ENCODE measurements around the gene SDR42E1. TPM values are rescaled to one million over a fixed set of nuclear protein-coding genes. Genes with fewer than 3 reads are reported as not detected.

Gene SDR42E1, protein sequence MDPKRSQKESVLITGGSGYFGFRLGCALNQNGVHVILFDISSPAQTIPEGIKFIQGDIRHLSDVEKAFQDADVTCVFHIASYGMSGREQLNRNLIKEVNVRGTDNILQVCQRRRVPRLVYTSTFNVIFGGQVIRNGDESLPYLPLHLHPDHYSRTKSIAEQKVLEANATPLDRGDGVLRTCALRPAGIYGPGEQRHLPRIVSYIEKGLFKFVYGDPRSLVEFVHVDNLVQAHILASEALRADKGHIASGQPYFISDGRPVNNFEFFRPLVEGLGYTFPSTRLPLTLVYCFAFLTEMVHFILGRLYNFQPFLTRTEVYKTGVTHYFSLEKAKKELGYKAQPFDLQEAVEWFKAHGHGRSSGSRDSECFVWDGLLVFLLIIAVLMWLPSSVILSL
- polyA plus RNA-seq (2011; rRNA removed) (0.99 and 1.4 TPM in 2 replicates), polyA minus RNA-seq (2011; rRNA and poly(A)+ RNA removed) (0.87 and 1.0 TPM in 2 replicates)

DNA sequence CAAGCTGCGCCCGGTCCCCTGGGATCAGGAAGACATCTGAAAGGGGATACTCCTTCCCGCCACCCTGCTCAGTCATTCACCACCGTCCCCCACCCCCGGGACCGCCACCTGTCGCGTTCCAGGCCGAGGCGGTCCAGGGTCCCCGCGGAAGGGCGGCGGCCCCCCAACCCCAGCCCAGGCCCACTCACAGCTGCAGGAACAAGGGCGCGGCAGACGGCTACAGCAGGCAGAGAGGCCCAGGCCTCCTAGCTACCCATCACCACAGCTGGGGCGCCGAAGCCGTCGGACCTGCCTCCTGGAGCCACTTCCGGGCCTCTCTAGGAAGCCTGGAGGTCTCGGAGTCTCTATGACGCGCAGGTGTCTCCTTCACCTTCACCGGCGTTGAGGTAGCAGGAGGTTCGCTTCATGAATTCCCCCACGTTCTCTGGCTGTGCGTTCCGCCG, at the start of gene SDR42E1:
Gene SDR42E1 (minus strand): TSS at position 272 of the 443 bp plus-strand sequence. CDS start 10,612 bp downstream, outside the sequence.
- no peak for DNase-seq (ENCODE audit: low read depth, low spot score)
- CTCF ChIA-PET = no interaction called here
- Histone ChIP-seq H3K27ac (ENCODE audit: low read depth, low read length) (no peak within 1 kb of the TSS), H3K27me3 (ENCODE audit: control insufficient read depth, insufficient read depth, low read length) (peaks cover 4% of the 10 kb centered on the region), H3K4me3 (ENCODE audit: low read depth, low read length) (peak within 1 kb of the TSS; percentile 36), H3K9me3 (ENCODE audit: control insufficient read depth, insufficient read depth, low read length) (peaks cover 13% of the 10 kb centered on the region)
- POLR2A ChIA-PET = no interaction called here
- TF ChIP-seq, protein P1, sequence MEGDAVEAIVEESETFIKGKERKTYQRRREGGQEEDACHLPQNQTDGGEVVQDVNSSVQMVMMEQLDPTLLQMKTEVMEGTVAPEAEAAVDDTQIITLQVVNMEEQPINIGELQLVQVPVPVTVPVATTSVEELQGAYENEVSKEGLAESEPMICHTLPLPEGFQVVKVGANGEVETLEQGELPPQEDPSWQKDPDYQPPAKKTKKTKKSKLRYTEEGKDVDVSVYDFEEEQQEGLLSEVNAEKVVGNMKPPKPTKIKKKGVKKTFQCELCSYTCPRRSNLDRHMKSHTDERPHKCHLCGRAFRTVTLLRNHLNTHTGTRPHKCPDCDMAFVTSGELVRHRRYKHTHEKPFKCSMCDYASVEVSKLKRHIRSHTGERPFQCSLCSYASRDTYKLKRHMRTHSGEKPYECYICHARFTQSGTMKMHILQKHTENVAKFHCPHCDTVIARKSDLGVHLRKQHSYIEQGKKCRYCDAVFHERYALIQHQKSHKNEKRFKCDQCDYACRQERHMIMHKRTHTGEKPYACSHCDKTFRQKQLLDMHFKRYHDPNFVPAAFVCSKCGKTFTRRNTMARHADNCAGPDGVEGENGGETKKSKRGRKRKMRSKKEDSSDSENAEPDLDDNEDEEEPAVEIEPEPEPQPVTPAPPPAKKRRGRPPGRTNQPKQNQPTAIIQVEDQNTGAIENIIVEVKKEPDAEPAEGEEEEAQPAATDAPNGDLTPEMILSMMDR (IDR thresholded peaks at IDR 0.05; ENCODE audit: low read depth, low read length) = no peak

DNA sequence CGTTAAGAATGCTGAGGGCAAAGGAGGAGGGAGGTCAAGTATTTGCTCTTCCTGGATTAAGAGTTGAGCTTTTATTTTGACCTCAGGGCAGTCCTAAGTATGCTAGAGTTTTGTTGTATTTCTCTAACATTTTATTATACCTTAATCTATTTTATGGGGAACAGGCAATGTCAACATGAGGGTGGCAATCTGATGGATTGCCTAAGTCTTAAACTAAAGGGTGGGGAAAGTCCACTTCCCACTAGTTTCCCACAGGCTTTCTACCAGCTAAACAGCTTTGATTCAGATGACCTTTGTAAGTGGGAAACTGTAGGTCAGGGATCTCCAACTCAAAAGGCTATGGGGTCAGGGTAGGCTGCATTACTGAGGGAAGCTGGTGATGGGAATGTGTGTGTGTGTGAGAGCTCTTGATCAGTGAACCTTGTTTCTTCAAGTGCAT, 48.7 kb upstream of the SDR42E1 start:
- no peak overlapping the region for H3K27ac ChIP-seq (ENCODE audit: low read depth, low read length)
- ChIA-PET POLR2A (no interaction called here), CTCF (interaction anchor here (1.0 kb wide), 1 partner anchor 13 kb away, joined by 4 read pairs; no protein-coding TSS in a partner anchor)
- DNase-seq (ENCODE audit: low read depth, low spot score) = no peak
- no peaks in the 10 kb centered on the region for H3K9me3 ChIP-seq (ENCODE audit: control insufficient read depth, insufficient read depth, low read length)
- TF ChIP-seq, protein P1 (IDR thresholded peaks at IDR 0.05; ENCODE audit: low read depth, low read length) = no peak
- H3K27me3 ChIP-seq (ENCODE audit: control insufficient read depth, insufficient read depth, low read length) = no peaks in the 10 kb centered on the region
- no peak overlapping the region for H3K4me3 ChIP-seq (ENCODE audit: low read depth, low read length)

DNA sequence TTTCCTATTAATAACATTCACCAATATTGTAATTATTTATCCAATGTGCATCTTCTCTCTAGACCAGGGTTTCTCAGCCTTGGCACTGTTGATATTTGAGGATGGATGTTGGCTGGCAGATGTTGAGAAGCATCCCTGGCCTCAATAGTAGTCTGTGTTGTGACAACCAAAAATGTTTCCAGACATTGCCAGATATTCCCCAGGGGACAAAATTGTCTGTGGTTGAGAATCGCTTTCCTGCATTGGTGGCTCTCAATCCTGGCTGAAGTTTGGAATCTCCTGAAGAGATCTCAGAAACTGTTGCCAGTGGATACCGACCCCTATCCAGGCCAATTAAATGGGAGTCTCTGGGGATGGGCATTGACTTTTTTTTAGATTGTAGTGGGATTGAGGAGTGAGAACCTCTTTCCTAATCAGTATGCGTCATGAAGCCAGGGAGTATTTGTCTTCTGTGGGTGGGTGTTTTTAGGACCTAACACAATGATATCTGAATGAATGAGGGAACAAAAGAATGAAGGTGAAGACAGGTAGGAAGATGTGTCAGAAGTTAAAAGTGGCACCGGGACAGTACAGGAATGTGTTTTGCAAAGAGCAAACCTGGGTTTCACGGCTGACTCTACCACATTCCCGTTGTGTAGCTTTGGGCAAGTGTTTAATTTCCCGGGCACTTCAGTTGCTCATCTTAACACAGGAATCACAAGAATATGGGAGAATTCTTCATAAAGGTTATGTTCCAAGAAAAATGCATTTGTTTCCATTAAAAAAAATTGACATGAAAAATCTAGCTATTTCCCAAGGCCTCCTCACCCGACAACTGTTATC, 48.1 kb upstream of the SDR42E1 start:
- POLR2A ChIA-PET = no interaction called here
- CTCF ChIA-PET = no interaction called here

DNA sequence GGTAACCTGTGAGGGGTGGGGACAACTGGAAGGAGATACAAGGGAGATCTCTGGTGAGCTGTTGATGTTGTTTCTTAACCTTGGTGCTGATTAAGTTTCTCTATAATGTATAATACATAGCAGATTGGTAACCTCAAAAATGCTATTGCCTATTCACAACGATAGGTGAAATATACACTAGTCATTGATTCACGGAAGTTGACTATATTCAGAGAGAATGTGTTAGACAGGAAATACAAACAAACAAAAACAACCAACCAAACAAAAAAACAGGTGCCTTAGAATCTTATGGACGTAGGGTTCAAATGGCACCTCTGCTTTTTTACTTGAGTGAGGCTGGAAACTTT, 45.3 kb upstream of the SDR42E1 start:
- POLR2A ChIA-PET = no interaction called here
- DNase-seq (ENCODE audit: low read depth, low spot score) = no peak
- peaks cover 6% of the 10 kb centered on the region for H3K27me3 ChIP-seq (ENCODE audit: control insufficient read depth, insufficient read depth, low read length)
- no peaks in the 10 kb centered on the region for H3K9me3 ChIP-seq (ENCODE audit: control insufficient read depth, insufficient read depth, low read length)
- CTCF ChIA-PET = interaction anchor here (1.0 kb wide), 1 partner anchor 207 kb away, joined by 3 read pairs; no protein-coding TSS in a partner anchor
- H3K27ac ChIP-seq (ENCODE audit: low read depth, low read length) = no peak overlapping the region
- TF ChIP-seq, protein P1 (IDR thresholded peaks at IDR 0.05; ENCODE audit: low read depth, low read length) = no peak
- H3K4me3 ChIP-seq (ENCODE audit: low read depth, low read length) = no peak overlapping the region

More for the DNA sequence above, 48.1 kb upstream of the SDR42E1 start:
- Histone ChIP-seq H3K27me3 (ENCODE audit: control insufficient read depth, insufficient read depth, low read length) (peaks cover 2% of the 10 kb centered on the region), H3K27ac (ENCODE audit: low read depth, low read length) (no peak overlapping the region), H3K4me3 (ENCODE audit: low read depth, low read length) (no peak overlapping the region), H3K9me3 (ENCODE audit: control insufficient read depth, insufficient read depth, low read length) (no peaks in the 10 kb centered on the region)
- DNase-seq (ENCODE audit: low read depth, low spot score) = no peak
- TF ChIP-seq, protein P1 (IDR thresholded peaks at IDR 0.05; ENCODE audit: low read depth, low read length) = no peak

Data from AG04450 (cell line).